HEK293 (cell line): ENCODE data around the gene TCF7L1.
A peak's percentile ranks its signal among the peaks of the same experiment; 100 is the strongest.

ENCODE experiments used
- GLIS1 ChIP-seq: fragments of 450-650 bp; formaldehyde crosslinking; IDR thresholded peaks from 2 replicates; pipeline ENCODE4 v1.5.1; 2016; ENCODE audit warnings: missing biosample characterization, missing genetic modification characterization
- GLIS2 ChIP-seq: fragments of 450-650 bp; formaldehyde crosslinking; IDR thresholded peaks from 2 replicates; pipeline ENCODE4 v1.5.1; 2016; ENCODE audit warnings: missing biosample characterization, missing genetic modification characterization
- HOXD13 ChIP-seq: sonication (generic); formaldehyde crosslinking; IDR thresholded peaks from 2 replicates; pipeline ENCODE4 v1.8.0; 2022; ENCODE audit warnings: missing genetic modification reagents, borderline replicate concordance
- OSR2 ChIP-seq: fragments of 450-650 bp; formaldehyde crosslinking; IDR thresholded peaks from 2 replicates; pipeline ENCODE4 v1.5.1; 2016; ENCODE audit warnings: missing biosample characterization, missing genetic modification characterization
- PRDM10 ChIP-seq: fragments of 450-650 bp; formaldehyde crosslinking; IDR thresholded peaks from 2 replicates; pipeline ENCODE4 v1.5.1; 2016; ENCODE audit warnings: missing biosample characterization, missing genetic modification characterization
- YY1 ChIP-seq: fragments of 450-650 bp; formaldehyde crosslinking; IDR thresholded peaks from 2 replicates; pipeline ENCODE4 v1.5.1; 2018; ENCODE audit warnings: missing biosample characterization, missing genetic modification characterization
- ZBTB10 ChIP-seq: fragments of 450-650 bp; formaldehyde crosslinking; IDR thresholded peaks from 2 replicates; pipeline ENCODE4 v1.5.1; 2016; ENCODE audit warnings: missing biosample characterization, missing genetic modification characterization
- ZBTB17 ChIP-seq: fragments of 450-650 bp; formaldehyde crosslinking; IDR thresholded peaks from 2 replicates; pipeline ENCODE4 v1.5.1; 2016; ENCODE audit warnings: missing biosample characterization, missing genetic modification characterization
- ZBTB20 ChIP-seq: fragments of 450-650 bp; formaldehyde crosslinking; IDR thresholded peaks from 2 replicates; pipeline ENCODE4 v1.5.1; 2016; ENCODE audit warnings: missing biosample characterization, missing genetic modification characterization
- ZBTB8A ChIP-seq: fragments of 450-650 bp; formaldehyde crosslinking; IDR thresholded peaks from 2 replicates; pipeline ENCODE4 v1.5.1; 2016; ENCODE audit warnings: missing biosample characterization, missing genetic modification characterization
- ZNF10 ChIP-seq: fragments of 450-650 bp; formaldehyde crosslinking; IDR thresholded peaks from 2 replicates; pipeline ENCODE4 v1.5.1; 2017; ENCODE audit warnings: missing biosample characterization, missing genetic modification characterization
- ZNF155 ChIP-seq: fragments of 450-650 bp; formaldehyde crosslinking; IDR thresholded peaks from 2 replicates; pipeline ENCODE4 v1.5.1; 2016; ENCODE audit warnings: missing biosample characterization, missing genetic modification characterization
- ZNF157 ChIP-seq: fragments of 450-650 bp; formaldehyde crosslinking; IDR thresholded peaks from 2 replicates; pipeline ENCODE4 v1.5.1; 2016; ENCODE audit warnings: missing biosample characterization, missing genetic modification characterization
- ZNF214 ChIP-seq: fragments of 450-650 bp; formaldehyde crosslinking; IDR thresholded peaks from 2 replicates; pipeline ENCODE4 v1.5.1; 2017; ENCODE audit warnings: missing biosample characterization, mild to moderate bottlenecking, missing genetic modification characterization, borderline replicate concordance
- ZNF266 ChIP-seq: fragments of 450-650 bp; formaldehyde crosslinking; IDR thresholded peaks from 2 replicates; pipeline ENCODE4 v1.5.1; 2016; ENCODE audit warnings: missing biosample characterization, missing genetic modification characterization, low read depth
- ZNF280D ChIP-seq: fragments of 450-650 bp; formaldehyde crosslinking; IDR thresholded peaks from 2 replicates; pipeline ENCODE4 v1.5.1; 2016; ENCODE audit warnings: missing biosample characterization, missing genetic modification characterization
- ZNF311 ChIP-seq: fragments of 450-650 bp; formaldehyde crosslinking; IDR thresholded peaks from 2 replicates; pipeline ENCODE4 v1.5.1; 2017; ENCODE audit warnings: missing biosample characterization, missing genetic modification characterization, borderline replicate concordance
- ZNF324 ChIP-seq: fragments of 450-650 bp; formaldehyde crosslinking; IDR thresholded peaks from 2 replicates; pipeline ENCODE4 v1.5.1; 2016; ENCODE audit warnings: missing biosample characterization, missing genetic modification characterization
- ZNF37A ChIP-seq: fragments of 450-650 bp; IDR thresholded peaks from 2 replicates; pipeline ENCODE4 v1.5.1; 2018; ENCODE audit warnings: missing biosample characterization, missing genetic modification characterization
- ZNF398 ChIP-seq: fragments of 450-650 bp; formaldehyde crosslinking; IDR thresholded peaks from 2 replicates; pipeline ENCODE4 v1.5.1; 2017; ENCODE audit warnings: missing biosample characterization, missing genetic modification characterization
- ZNF433 ChIP-seq: fragments of 450-650 bp; formaldehyde crosslinking; IDR thresholded peaks from 2 replicates; pipeline ENCODE4 v1.5.1; 2016; ENCODE audit warnings: missing biosample characterization, missing genetic modification characterization, low read depth
- ZNF48 ChIP-seq: fragments of 450-650 bp; formaldehyde crosslinking; IDR thresholded peaks from 2 replicates; pipeline ENCODE4 v1.5.1; 2016; ENCODE audit warnings: missing biosample characterization, missing genetic modification characterization
- ZNF544 ChIP-seq: fragments of 450-650 bp; formaldehyde crosslinking; IDR thresholded peaks from 2 replicates; pipeline ENCODE4 v1.5.0; 2017; ENCODE audit warnings: missing biosample characterization, missing genetic modification characterization
- ZNF561 ChIP-seq: fragments of 450-650 bp; IDR thresholded peaks from 2 replicates; pipeline ENCODE4 v1.5.1; 2018; ENCODE audit warnings: missing biosample characterization, missing genetic modification characterization, borderline replicate concordance
- ZNF596 ChIP-seq: fragments of 450-650 bp; IDR thresholded peaks from 2 replicates; pipeline ENCODE4 v1.5.0; 2018; ENCODE audit warnings: missing biosample characterization, mild to moderate bottlenecking, missing genetic modification characterization, moderate library complexity
- ZNF747 ChIP-seq: fragments of 450-650 bp; formaldehyde crosslinking; IDR thresholded peaks from 2 replicates; pipeline ENCODE4 v1.5.1; 2016; ENCODE audit warnings: missing biosample characterization, missing genetic modification characterization
- ZNF837 ChIP-seq: fragments of 450-650 bp; formaldehyde crosslinking; IDR thresholded peaks from 2 replicates; pipeline ENCODE4 v1.5.1; 2016; ENCODE audit warnings: missing biosample characterization, missing genetic modification characterization
- ZSCAN16 ChIP-seq: fragments of 450-650 bp; formaldehyde crosslinking; IDR thresholded peaks from 2 replicates; pipeline ENCODE4 v1.5.1; 2016; ENCODE audit warnings: missing biosample characterization, missing genetic modification characterization
- TF ChIP-seq, protein P1 (sequence below): fragments of 450-650 bp; formaldehyde crosslinking; IDR thresholded peaks from 2 replicates; pipeline ENCODE4 v1.5.1; 2016; ENCODE audit warnings: missing biosample characterization, missing genetic modification characterization

Gene TCF7L1

DNA sequence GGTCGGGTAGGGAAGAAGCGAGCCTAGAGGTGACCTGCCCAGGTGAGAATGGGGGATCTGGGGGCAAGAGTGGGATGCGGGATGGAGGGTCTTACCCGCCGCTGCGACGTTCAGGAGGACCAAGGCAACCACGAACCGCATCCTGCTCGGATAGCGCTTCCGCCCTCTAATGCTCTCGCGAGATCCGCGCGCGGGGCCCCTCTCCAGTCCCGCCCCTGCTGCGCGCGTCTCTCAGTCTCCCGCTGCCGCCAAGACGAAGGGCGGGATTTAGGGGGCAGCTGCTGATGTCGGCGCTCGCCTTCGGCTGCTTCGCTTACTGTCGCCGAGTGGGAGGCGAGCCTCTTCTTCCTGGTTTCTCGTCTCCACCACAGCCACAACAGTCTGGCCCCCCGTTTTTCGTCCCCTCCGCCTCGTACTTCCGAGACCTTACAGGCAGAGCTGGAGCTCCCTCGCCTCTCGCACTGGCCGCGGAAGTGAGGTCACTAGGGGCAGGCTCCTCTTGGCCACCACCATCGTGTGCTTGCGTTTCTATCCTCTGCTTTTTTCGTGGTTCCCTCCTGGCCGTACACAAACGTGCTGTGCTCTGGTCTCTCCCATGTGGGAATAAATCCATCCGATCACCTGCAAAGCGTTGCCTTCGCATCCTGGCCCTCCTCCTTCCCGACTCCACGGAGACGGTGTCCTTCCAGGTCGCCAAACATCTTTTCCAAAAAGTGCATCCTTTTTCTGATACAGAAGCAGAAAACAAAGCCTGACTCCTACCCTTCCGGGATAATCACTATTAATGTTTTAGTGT is 194.8 kb downstream of the TCF7L1 start, which contains the start of gene TGOLN2 (continued):
- TF ChIP-seq ZNF155 (tag by site-specific recombination) (no peak), ZNF747 (tag by site-specific recombination) (no peak), ZNF266 (tag by site-specific recombination) (no peak), ZNF214 (tag by site-specific recombination) (no peak), ZNF324 (tag by site-specific recombination) (peak; percentile 57; the same call in 1 of the 2 replicates), ZNF280D (no peak), ZNF48 (tag by site-specific recombination) (no peak), ZNF837 (tag by site-specific recombination) (no peak), PRDM10 (peak; percentile 93), HOXD13 (CRISPR knock-in tag) (no peak), ZNF544 (tag by site-specific recombination) (no peak), YY1 (tag by site-specific recombination) (0 out of 2 replicates have a peak, but pooled peaks have one; percentile 57), ZNF398 (tag by site-specific recombination) (peak; percentile 58), ZNF311 (tag by site-specific recombination) (no peak), ZNF596 (tag by site-specific recombination) (no peak), ZBTB20 (tag by site-specific recombination) (peak; percentile 36; the same call in 1 of the 2 replicates), ZSCAN16 (tag by site-specific recombination) (no peak; the same call in 1 of the 2 replicates), ZNF37A (no peak), ZNF561 (tag by site-specific recombination) (peak; percentile 46; the same call in 1 of the 2 replicates), OSR2 (no peak), GLIS2 (peak; percentile 37; the same call in 1 of the 2 replicates), GLIS1 (tag by site-specific recombination) (peak; percentile 55), ZBTB10 (tag by site-specific recombination) (peak; percentile 58), ZBTB17 (peak; percentile 87), ZBTB8A (tag by site-specific recombination) (no peak), ZNF10 (peak; percentile 62; the same call in 1 of the 2 replicates), ZNF433 (tag by site-specific recombination) (no peak), ZNF157 (no peak)
- TF ChIP-seq, protein P1, sequence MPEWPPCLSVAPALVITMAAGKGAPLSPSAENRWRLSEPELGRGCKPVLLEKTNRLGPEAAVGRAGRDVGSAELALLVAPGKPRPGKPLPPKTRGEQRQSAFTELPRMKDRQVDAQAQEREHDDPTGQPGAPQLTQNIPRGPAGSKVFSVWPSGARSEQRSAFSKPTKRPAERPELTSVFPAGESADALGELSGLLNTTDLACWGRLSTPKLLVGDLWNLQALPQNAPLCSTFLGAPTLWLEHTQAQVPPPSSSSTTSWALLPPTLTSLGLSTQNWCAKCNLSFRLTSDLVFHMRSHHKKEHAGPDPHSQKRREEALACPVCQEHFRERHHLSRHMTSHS: no peak
